ENCODE measurements around the gene SLC6A9. TPM values are rescaled to one million over a fixed set of nuclear protein-coding genes. Genes with fewer than 3 reads are reported as not detected.
A peak's percentile ranks its signal among the peaks of the same experiment; 100 is the strongest.

SLC6A9 gene
- total and polyA plus RNA-seq, 12 donors = 11.8 to 198 (median 23.5) TPM

GRCh38 chr1:44067266-44068250 is 36.3 kb upstream of the SLC6A9 start:
- TF ChIP-seq, protein P1, sequence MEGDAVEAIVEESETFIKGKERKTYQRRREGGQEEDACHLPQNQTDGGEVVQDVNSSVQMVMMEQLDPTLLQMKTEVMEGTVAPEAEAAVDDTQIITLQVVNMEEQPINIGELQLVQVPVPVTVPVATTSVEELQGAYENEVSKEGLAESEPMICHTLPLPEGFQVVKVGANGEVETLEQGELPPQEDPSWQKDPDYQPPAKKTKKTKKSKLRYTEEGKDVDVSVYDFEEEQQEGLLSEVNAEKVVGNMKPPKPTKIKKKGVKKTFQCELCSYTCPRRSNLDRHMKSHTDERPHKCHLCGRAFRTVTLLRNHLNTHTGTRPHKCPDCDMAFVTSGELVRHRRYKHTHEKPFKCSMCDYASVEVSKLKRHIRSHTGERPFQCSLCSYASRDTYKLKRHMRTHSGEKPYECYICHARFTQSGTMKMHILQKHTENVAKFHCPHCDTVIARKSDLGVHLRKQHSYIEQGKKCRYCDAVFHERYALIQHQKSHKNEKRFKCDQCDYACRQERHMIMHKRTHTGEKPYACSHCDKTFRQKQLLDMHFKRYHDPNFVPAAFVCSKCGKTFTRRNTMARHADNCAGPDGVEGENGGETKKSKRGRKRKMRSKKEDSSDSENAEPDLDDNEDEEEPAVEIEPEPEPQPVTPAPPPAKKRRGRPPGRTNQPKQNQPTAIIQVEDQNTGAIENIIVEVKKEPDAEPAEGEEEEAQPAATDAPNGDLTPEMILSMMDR (IDR thresholded peaks at IDR 0.05) = no peak
- TF ChIP-seq POLR2A (IDR thresholded peaks at IDR 0.05) = no peak
- H3K27ac ChIP-seq = peak overlapping the region; percentile 56 to 86 (median 82)
- intact Hi-C loops (cut with DNase I) = no loop called here
- no peaks in the 10 kb centered on the region for H3K27me3 ChIP-seq
- no peaks in the 10 kb centered on the region for H3K9me3 ChIP-seq (replicated peaks in 1 of 3)
- H3K4me1 ChIP-seq (replicated peaks in 1 of 2) = peaks cover 18 to 20% of the 10 kb centered on the region in 2 donors
- H3K4me3 ChIP-seq = no peak overlapping the region
- peak in 2 of 7 donors; percentile 35 to 52 for DNase-seq
- WGBS, 4 donors = 31 to 59% (median 42%) methylated on average over 6 of the region's 6 CpGs
- no peaks in the 10 kb centered on the region for H3K36me3 ChIP-seq (replicated peaks in 1 of 2)

GRCh38 chr1:44062656-44063179 is 31.5 kb upstream of the SLC6A9 start:
- no peak for DNase-seq
- intact Hi-C loops (cut with DNase I) = no loop called here
- H3K27me3 ChIP-seq = no peaks in the 10 kb centered on the region
- TF ChIP-seq, protein P1 (IDR thresholded peaks at IDR 0.05) = no peak
- no peak for TF ChIP-seq POLR2A (IDR thresholded peaks at IDR 0.05)
- no peaks in the 10 kb centered on the region for H3K9me3 ChIP-seq (replicated peaks in 1 of 3)
- no peaks in the 10 kb centered on the region for H3K36me3 ChIP-seq (replicated peaks in 1 of 2)
- H3K4me3 ChIP-seq = no peak overlapping the region
- H3K27ac ChIP-seq = no peak overlapping the region
- H3K4me1 ChIP-seq (replicated peaks in 1 of 2) = peaks cover 5 to 6% of the 10 kb centered on the region in 2 donors
- WGBS, 4 donors = 88 to 94% (median 90%) methylated on average over 5 of the region's 5 CpGs

DNA sequence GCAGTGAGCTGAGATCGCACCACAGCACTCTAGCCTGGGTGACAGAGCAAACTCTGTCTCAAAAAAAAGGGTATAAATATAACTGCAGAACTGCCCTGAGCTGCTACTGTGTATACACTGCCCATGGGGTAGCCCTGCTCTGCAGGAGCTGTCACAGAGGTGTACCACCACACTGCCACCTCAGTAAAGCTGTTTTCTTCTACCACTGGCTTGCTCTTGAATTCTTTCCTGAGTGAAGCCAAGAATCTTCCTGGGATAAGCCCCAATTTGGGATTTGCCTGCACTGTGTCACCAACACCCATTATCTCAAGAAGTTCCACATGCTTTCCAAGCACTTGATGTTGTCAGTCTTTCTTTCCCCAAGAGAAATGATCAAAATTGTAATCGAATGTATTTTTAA is 30.6 kb upstream of the SLC6A9 start:
- no peak overlapping the region for H3K27ac ChIP-seq
- H3K4me3 ChIP-seq = no peak overlapping the region
- no peaks in the 10 kb centered on the region for H3K9me3 ChIP-seq (replicated peaks in 1 of 3)
- WGBS, 4 donors = 91 to 100% (median 97%) methylated on average over 2 of the region's 2 CpGs
- H3K4me1 ChIP-seq (replicated peaks in 1 of 2) = no peaks in the 10 kb centered on the region
- DNase-seq = no peak
- no peak for TF ChIP-seq POLR2A (IDR thresholded peaks at IDR 0.05)
- TF ChIP-seq, protein P1 (IDR thresholded peaks at IDR 0.05) = no peak
- intact Hi-C loops (cut with DNase I) = no loop called here
- H3K27me3 ChIP-seq = no peaks in the 10 kb centered on the region
- no peaks in the 10 kb centered on the region for H3K36me3 ChIP-seq (replicated peaks in 1 of 2)

GRCh38 chr1:44060830-44061267 is 29.6 kb upstream of the SLC6A9 start:
- Histone ChIP-seq H3K4me1 (replicated peaks in 1 of 2) (no peaks in the 10 kb centered on the region), H3K27ac (no peak overlapping the region), H3K27me3 (no peaks in the 10 kb centered on the region), H3K36me3 (replicated peaks in 1 of 2) (no peaks in the 10 kb centered on the region), H3K4me3 (no peak overlapping the region), H3K9me3 (replicated peaks in 1 of 3) (no peaks in the 10 kb centered on the region)
- no peak for DNase-seq
- TF ChIP-seq, protein P1 (IDR thresholded peaks at IDR 0.05) = no peak
- TF ChIP-seq POLR2A (IDR thresholded peaks at IDR 0.05) = no peak
- intact Hi-C loops (cut with DNase I) = no loop called here
- WGBS, 4 donors = 88 to 93% (median 90%) methylated on average over 4 of the region's 4 CpGs

Data from adrenal gland (tissue), 12 donors.